Measurements from ENCODE around the gene POU4F1. TPM values are rescaled to one million over a fixed set of nuclear protein-coding genes. Genes with fewer than 3 reads are reported as not detected.

Gene POU4F1
- total and polyA plus RNA-seq, 2 of the 13 experiments (the other 11 are each of a cell fraction or from before 2014, with no cell fraction given), result 1.0 to 1.1 TPM

DNA sequence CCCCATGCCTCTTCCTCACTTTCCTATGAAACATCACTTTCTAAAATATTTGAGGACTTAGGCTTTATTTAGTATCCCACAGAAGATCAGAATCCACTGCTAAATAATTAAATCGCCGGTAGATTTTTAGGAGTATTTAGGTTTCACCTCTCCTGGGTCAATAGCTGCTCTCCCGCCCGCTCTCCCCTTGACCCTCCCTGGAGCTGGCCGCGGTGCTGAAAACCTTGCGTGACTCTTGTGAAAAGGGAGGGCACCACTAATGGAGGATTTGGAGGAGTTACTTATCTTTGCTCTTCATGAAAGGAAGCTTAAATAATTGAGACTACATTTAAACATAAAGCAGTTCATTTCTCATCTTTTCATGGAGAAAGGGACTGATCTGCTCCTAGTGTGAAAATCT, 14.1 kb downstream of the POU4F1 start (continued):
- TF ChIP-seq REST (IDR thresholded peaks at IDR 0.05; ENCODE audit: borderline replicate concordance in 1 of 2, low read depth in 1 of 2, low read length in 2 of 2) (peak; percentile 78 to 99), DPF2 (CRISPR knock-in tag; IDR thresholded peaks at IDR 0.05; ENCODE audit: borderline replicate concordance, low read depth) (no peak), RCOR2 (CRISPR knock-in tag; IDR thresholded peaks at IDR 0.05) (no peak), ZBTB38 (CRISPR knock-in tag; IDR thresholded peaks at IDR 0.05) (no peak), ZNF253 (CRISPR knock-in tag; IDR thresholded peaks at IDR 0.05; ENCODE audit: borderline replicate concordance) (no peak), SOX13 (IDR thresholded peaks at IDR 0.05) (no peak), SOX13 (CRISPR knock-in tag; conservative IDR thresholded peaks at IDR 0.05 in 1 of 2, IDR thresholded peaks at IDR 0.05 in 1 of 2) (no peak), CHD2 (IDR thresholded peaks at IDR 0.05; ENCODE audit: low read depth, low read length) (no peak), HIC2 (CRISPR knock-in tag; IDR thresholded peaks at IDR 0.05; ENCODE audit: low read depth) (no peak), ZNF512B (CRISPR knock-in tag; IDR thresholded peaks at IDR 0.05; ENCODE audit: borderline replicate concordance) (no peak), ZSCAN12 (CRISPR knock-in tag; IDR thresholded peaks at IDR 0.05) (no peak), PCBP2 (optimal IDR thresholded peaks at IDR 0.05; ENCODE audit: low read depth, low read length, poor library complexity, severe bottlenecking) (no peak), ZNF792 (CRISPR knock-in tag; IDR thresholded peaks at IDR 0.05) (no peak; the same call in 1 of the 2 replicates), EED (CRISPR knock-in tag; IDR thresholded peaks at IDR 0.05) (no peak), HNF1B (CRISPR knock-in tag; IDR thresholded peaks at IDR 0.05) (no peak)
- TF ChIP-seq, protein P1, sequence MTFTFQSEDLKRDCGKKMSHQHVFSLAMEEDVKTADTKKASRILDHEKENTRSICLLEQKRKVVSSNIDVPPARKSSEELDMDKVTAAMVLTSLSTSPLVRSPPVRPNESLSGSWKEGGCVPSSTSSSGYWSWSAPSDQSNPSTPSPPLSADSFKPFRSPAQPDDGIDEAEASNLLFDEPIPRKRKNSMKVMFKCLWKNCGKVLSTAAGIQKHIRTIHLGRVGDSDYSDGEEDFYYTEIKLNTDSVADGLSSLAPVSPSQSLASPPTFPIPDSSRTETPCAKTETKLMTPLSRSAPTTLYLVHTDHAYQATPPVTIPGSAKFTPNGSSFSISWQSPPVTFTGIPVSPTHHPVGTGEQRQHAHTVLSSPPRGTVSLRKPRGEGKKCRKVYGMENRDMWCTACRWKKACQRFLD (CRISPR knock-in tag; IDR thresholded peaks at IDR 0.05; ENCODE audit: borderline replicate concordance), result no peak
- TF ChIP-seq, protein P2, sequence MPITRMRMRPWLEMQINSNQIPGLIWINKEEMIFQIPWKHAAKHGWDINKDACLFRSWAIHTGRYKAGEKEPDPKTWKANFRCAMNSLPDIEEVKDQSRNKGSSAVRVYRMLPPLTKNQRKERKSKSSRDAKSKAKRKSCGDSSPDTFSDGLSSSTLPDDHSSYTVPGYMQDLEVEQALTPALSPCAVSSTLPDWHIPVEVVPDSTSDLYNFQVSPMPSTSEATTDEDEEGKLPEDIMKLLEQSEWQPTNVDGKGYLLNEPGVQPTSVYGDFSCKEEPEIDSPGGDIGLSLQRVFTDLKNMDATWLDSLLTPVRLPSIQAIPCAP (CRISPR knock-in tag; IDR thresholded peaks at IDR 0.05; ENCODE audit: low read depth), result no peak
